SK-N-SH treated with all-trans-retinoic acid at 6 μM for 48 hours (cell line): ENCODE results near the gene CHST4.

Source experiments
- ATAC-seq: fragments of 200-7000 bp; cut with Tn5 transposase; 3 replicates; pipeline ENCODE4 v1.9.1; 2020; ENCODE audit warnings: mild to moderate bottlenecking, moderate library complexity
- ARNTL ChIP-seq: fragments of 450-650 bp; formaldehyde crosslinking; IDR thresholded peaks from 2 replicates; pipeline ENCODE4 v1.5.0; 2020; ENCODE audit warnings: low read depth, mild to moderate bottlenecking, moderate library complexity, borderline replicate concordance
- BACH2 ChIP-seq: fragments of 250-450 bp; sonication (Bioruptor Pico); IDR thresholded peaks from 2 replicates; pipeline ENCODE4 v1.9.0; 2021; ENCODE audit warnings: mild to moderate bottlenecking, borderline replicate concordance
- CSDC2 ChIP-seq: fragments of 250-450 bp; sonication (Bioruptor Pico); IDR thresholded peaks from 2 replicates; pipeline ENCODE4 v1.5.0; 2020; ENCODE audit warnings: mild to moderate bottlenecking, moderate library complexity
- ESRRG ChIP-seq: fragments of 250-450 bp; sonication (Bioruptor Pico); IDR thresholded peaks from 2 replicates; pipeline ENCODE4 v1.6.1; 2021; ENCODE audit warnings: mild to moderate bottlenecking
- GLIS3 ChIP-seq: fragments of 250-450 bp; sonication (Bioruptor Pico); IDR thresholded peaks from 2 replicates; pipeline ENCODE4 v1.5.0; 2020; ENCODE audit warnings: mild to moderate bottlenecking, moderate library complexity
- ISL1 ChIP-seq: fragments of 250-450 bp; sonication (Bioruptor Pico); IDR thresholded peaks from 2 replicates; pipeline ENCODE4 v2.1.2; 2022; ENCODE audit warnings: mild to moderate bottlenecking, moderate library complexity
- OSR1 ChIP-seq: fragments of 250-450 bp; sonication (Bioruptor Pico); IDR thresholded peaks from 2 replicates; pipeline ENCODE4 v1.8.0; 2022; ENCODE audit warnings: moderate library complexity, mild to moderate bottlenecking, inconsistent platforms
- TOX ChIP-seq: fragments of 250-450 bp; sonication (Bioruptor Pico); IDR thresholded peaks from 2 replicates; pipeline ENCODE4 v1.8.0; 2021; ENCODE audit warnings: mild to moderate bottlenecking, moderate library complexity, borderline replicate concordance
- ZC3H10 ChIP-seq: fragments of 250-450 bp; sonication (Bioruptor Pico); IDR thresholded peaks from 2 replicates; pipeline ENCODE4 v1.5.1; 2021; ENCODE audit warnings: mild to moderate bottlenecking, moderate library complexity
- ZFP30 ChIP-seq: fragments of 450-650 bp; formaldehyde crosslinking; IDR thresholded peaks from 2 replicates; pipeline ENCODE4 v1.5.0; 2022; ENCODE audit warnings: mild to moderate bottlenecking, moderate library complexity
- ZNF565 ChIP-seq: fragments of 450-650 bp; formaldehyde crosslinking; conservative IDR thresholded peaks from 2 replicates; pipeline ENCODE4 v1.5.0; 2020; ENCODE audit warnings: low read depth, mild to moderate bottlenecking, moderate library complexity
- ZNF70 ChIP-seq: fragments of 450-650 bp; formaldehyde crosslinking; IDR thresholded peaks from 2 replicates; pipeline ENCODE4 v1.5.0; 2020; ENCODE audit warnings: mild to moderate bottlenecking, moderate library complexity
- ZNF8 ChIP-seq: fragments of 450-650 bp; formaldehyde crosslinking; IDR thresholded peaks from 2 replicates; pipeline ENCODE4 v1.5.0; 2020; ENCODE audit warnings: mild to moderate bottlenecking, moderate library complexity
- TF ChIP-seq, protein P1 (sequence below): fragments of 250-450 bp; sonication (Bioruptor Pico); IDR thresholded peaks from 2 replicates; pipeline ENCODE4 v1.5.1; 2020; ENCODE audit warnings: low read depth, mild to moderate bottlenecking, moderate library complexity
- TF ChIP-seq, protein P2 (sequence below): fragments of 250-450 bp; sonication (Bioruptor Pico); IDR thresholded peaks from 2 replicates; pipeline ENCODE4 v1.8.0; 2021; ENCODE audit warnings: low read depth, mild to moderate bottlenecking, moderate library complexity, borderline replicate concordance
- TF ChIP-seq, protein P3 (sequence below): fragments of 250-450 bp; sonication (Bioruptor Pico); IDR thresholded peaks from 2 replicates; pipeline ENCODE4 v1.5.0; 2020; ENCODE audit warnings: mild to moderate bottlenecking, moderate library complexity

The CHST4 gene

GRCh38 chr16:71515026-71515425, 11.2 kb upstream of the CHST4 start (continued):
- TF ChIP-seq BACH2 (CRISPR knock-in tag): no peak
- TF ChIP-seq, all 23 proteins: peak for 0

DNA sequence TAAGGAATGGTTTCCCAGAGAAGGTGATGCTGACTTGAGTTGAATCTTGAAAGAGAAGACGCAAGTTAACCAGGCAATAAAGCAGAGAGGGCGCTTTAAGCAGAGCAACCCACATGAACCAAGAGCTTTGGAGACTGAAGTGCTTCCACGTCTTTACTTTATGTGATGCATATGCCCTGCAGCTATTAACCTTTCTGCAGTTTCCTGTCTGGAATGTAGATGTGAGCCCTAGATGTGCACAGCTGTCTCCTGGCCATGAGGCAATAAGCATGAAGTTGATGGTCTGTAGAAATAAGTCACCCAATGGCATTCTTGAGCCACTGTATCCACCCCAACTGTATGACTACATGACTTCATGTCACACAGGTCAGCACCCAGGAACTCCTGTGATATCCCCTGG, 5.7 kb upstream of the CHST4 start:
- TF ChIP-seq ZNF565 (CRISPR knock-in tag): no peak
- TF ChIP-seq, protein P1, sequence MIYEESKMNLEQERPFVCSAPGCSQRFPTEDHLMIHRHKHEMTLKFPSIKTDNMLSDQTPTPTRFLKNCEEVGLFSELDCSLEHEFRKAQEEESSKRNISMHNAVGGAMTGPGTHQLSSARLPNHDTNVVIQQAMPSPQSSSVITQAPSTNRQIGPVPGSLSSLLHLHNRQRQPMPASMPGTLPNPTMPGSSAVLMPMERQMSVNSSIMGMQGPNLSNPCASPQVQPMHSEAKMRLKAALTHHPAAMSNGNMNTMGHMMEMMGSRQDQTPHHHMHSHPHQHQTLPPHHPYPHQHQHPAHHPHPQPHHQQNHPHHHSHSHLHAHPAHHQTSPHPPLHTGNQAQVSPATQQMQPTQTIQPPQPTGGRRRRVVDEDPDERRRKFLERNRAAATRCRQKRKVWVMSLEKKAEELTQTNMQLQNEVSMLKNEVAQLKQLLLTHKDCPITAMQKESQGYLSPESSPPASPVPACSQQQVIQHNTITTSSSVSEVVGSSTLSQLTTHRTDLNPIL (CRISPR knock-in tag): no peak
- no peak for TF ChIP-seq ZC3H10 (CRISPR knock-in tag)
- no peak for TF ChIP-seq GLIS3 (CRISPR knock-in tag)
- TF ChIP-seq, all 23 proteins: peak for 0
- ATAC-seq: no peak

DNA sequence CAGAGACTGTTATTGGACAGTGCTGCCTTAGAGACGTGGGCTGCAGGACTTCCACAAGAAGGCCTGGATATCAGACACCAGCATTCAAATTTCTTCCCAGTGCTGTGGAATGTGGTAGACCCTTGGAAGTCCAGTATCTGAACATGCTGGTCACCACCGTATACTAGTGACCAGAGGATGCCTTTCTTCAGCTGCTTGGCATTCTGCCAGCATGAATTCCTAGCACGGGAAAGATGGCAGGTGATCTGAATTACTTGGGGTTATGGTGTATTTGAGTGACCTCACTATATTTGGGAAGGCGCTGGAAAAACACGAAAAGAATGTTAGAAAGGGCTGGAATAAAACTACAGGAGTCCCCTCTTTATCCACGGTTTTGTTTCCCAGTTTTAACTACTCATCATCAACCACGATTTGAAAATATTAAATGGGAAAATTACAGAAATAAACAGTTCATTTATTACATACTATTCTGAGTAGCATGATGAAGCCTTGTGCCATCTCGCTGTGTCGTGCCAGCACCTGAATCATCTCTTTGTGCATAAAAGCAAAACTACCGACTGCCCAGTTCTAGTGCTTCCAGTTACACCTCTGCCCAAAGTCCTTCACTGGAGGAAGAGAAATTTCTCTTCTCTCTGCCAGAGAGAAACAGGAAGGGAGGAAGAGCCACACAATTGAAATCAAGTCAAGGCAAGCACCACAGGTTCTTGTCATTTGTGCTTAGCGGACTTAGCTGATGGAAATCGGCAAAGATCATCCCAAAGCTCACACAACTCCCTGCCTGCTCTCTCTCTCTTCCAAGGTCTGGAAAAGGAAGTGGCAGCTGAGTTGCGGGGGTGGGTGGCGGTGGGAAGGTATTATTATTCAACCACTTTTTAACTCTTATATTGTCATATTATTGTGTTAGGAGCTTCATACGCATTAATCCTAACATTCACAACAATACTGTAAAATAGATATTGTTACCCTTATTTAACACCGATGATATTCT, 1.4 kb upstream of the CHST4 start:
- ATAC-seq: no peak
- TF ChIP-seq ZNF565 (CRISPR knock-in tag) (no peak), ZFP30 (CRISPR knock-in tag) (no peak), ZNF70 (no peak), ISL1 (CRISPR knock-in tag) (no peak)

DNA sequence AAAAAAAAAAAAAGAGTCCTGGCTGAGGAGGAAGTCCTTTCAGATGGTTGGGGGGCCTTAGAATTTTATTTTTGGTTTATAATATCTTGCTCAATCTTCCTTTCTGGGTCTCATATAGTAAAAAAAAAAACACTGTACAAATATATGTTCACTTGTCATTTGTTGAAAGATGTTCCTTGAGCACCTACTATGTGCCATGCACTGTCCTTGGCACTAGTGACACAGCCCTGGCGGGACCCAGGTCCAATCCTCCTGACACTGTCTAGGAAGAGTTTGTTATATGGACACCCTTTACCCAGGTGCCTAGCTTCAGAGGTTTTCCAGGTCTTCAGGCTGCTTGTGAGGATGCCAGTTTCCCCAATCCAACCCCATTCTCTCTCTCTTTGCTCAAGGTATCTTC, 2.0 kb downstream of the CHST4 start:
- TF ChIP-seq CSDC2 (CRISPR knock-in tag): no peak
- TF ChIP-seq TOX (CRISPR knock-in tag): no peak
- TF ChIP-seq, protein P2, sequence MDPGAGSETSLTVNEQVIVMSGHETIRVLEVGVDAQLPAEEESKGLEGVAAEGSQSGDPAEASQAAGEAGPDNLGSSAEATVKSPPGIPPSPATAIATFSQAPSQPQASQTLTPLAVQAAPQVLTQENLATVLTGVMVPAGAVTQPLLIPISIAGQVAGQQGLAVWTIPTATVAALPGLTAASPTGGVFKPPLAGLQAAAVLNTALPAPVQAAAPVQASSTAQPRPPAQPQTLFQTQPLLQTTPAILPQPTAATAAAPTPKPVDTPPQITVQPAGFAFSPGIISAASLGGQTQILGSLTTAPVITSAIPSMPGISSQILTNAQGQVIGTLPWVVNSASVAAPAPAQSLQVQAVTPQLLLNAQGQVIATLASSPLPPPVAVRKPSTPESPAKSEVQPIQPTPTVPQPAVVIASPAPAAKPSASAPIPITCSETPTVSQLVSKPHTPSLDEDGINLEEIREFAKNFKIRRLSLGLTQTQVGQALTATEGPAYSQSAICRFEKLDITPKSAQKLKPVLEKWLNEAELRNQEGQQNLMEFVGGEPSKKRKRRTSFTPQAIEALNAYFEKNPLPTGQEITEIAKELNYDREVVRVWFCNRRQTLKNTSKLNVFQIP: no peak
- TF ChIP-seq, all 23 proteins: peak for 0
- ATAC-seq: no peak

DNA sequence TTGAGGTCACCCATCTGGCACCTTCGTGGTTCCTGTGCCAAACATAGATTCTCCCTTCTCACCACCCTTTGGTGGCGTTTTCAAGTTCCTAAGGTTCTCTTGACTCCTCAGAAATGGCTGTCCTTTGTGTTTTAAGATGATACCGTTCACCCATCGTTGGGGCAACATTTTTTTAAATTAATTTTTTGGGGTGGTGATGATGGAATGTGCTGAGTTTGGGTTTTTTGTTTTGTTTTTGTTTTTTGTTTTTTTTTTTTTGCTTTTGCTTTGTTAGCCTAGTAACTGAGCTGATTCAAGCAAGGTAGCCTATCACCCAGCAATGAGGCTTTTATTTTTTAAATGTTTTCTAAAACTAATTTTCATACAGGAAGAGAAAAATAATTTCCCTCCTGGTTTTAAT, 2.6 kb downstream of the CHST4 start:
- no peak for ATAC-seq

GRCh38 chr16:71532366-71532765, 6.1 kb downstream of the CHST4 start:
- ATAC-seq: no peak
- TF ChIP-seq BACH2 (CRISPR knock-in tag) (no peak), OSR1 (no peak), ISL1 (CRISPR knock-in tag) (no peak), TOX (CRISPR knock-in tag) (no peak), CSDC2 (CRISPR knock-in tag) (no peak), ZC3H10 (CRISPR knock-in tag) (no peak), ZFP30 (CRISPR knock-in tag) (no peak), ARNTL (CRISPR knock-in tag) (no peak)
- TF ChIP-seq, protein P1 (CRISPR knock-in tag): no peak
- TF ChIP-seq, protein P3, sequence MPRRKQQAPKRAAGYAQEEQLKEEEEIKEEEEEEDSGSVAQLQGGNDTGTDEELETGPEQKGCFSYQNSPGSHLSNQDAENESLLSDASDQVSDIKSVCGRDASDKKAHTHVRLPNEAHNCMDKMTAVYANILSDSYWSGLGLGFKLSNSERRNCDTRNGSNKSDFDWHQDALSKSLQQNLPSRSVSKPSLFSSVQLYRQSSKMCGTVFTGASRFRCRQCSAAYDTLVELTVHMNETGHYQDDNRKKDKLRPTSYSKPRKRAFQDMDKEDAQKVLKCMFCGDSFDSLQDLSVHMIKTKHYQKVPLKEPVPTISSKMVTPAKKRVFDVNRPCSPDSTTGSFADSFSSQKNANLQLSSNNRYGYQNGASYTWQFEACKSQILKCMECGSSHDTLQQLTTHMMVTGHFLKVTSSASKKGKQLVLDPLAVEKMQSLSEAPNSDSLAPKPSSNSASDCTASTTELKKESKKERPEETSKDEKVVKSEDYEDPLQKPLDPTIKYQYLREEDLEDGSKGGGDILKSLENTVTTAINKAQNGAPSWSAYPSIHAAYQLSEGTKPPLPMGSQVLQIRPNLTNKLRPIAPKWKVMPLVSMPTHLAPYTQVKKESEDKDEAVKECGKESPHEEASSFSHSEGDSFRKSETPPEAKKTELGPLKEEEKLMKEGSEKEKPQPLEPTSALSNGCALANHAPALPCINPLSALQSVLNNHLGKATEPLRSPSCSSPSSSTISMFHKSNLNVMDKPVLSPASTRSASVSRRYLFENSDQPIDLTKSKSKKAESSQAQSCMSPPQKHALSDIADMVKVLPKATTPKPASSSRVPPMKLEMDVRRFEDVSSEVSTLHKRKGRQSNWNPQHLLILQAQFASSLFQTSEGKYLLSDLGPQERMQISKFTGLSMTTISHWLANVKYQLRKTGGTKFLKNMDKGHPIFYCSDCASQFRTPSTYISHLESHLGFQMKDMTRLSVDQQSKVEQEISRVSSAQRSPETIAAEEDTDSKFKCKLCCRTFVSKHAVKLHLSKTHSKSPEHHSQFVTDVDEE (CRISPR knock-in tag): no peak
- TF ChIP-seq, protein P2: no peak

More for the DNA sequence above, 2.6 kb downstream of the CHST4 start:
- TF ChIP-seq, protein P2: no peak
- TF ChIP-seq ZNF8 (CRISPR knock-in tag): no peak
- no peak for TF ChIP-seq ESRRG (CRISPR knock-in tag)
